MCF 10A (cell line): ENCODE results near the gene AGBL3. TPM values are rescaled to one million over a fixed set of nuclear protein-coding genes. Genes with fewer than 3 reads are reported as not detected.

Experiments used
- BruUV-seq: library from RNA; stranded (reverse); fragments of 400-500 nt; replicated peaks from 2 replicates; lab custom pipeline; 2021; lab: Mats Ljungman, UMichigan
- CTCF ChIA-PET: fragments of 300-600 bp; sonication (Branson Sonifier 250); formaldehyde crosslinking; extraction: SDS; loops from one replicate; lab custom pipeline; 2021; ENCODE audit warnings: antibody characterized with exemption, inconsistent platforms; lab: Yijun Ruan, JAX
- POLR2A ChIA-PET: fragments of 300-600, 350-650 bp; sonication (Branson Sonifier 250); formaldehyde crosslinking; extraction: SDS; loops from one replicate; lab custom pipeline; 2020; ENCODE audit warnings: antibody characterized with exemption, inconsistent platforms; lab: Yijun Ruan, JAX
- DNase-seq: peaks from one replicate; pipeline ENCODE4 v3.0.0-alpha.2; 2018; ENCODE audit not compliant: unreplicated experiment
- H3K27ac Mint-ChIP-seq: one replicate; pipeline ENCODE4 v1.8.0; 2022; ENCODE audit warnings: mild to moderate bottlenecking, low read depth, mixed read lengths; ENCODE audit not compliant: unreplicated experiment
- H3K27me3 Mint-ChIP-seq: one replicate; pipeline ENCODE4 v1.8.0; 2022; ENCODE audit warnings: mixed read lengths; ENCODE audit not compliant: insufficient read depth, unreplicated experiment
- H3K36me3 Mint-ChIP-seq: one replicate; pipeline ENCODE4 v1.8.0; 2022; ENCODE audit warnings: mild to moderate bottlenecking, moderate library complexity, mixed read lengths; ENCODE audit not compliant: insufficient read depth, unreplicated experiment
- H3K4me1 Mint-ChIP-seq: one replicate; pipeline ENCODE4 v1.8.0; 2022; ENCODE audit warnings: mixed read lengths; ENCODE audit not compliant: insufficient read depth, unreplicated experiment
- H3K4me3 Mint-ChIP-seq: one replicate; pipeline ENCODE4 v1.8.0; 2022; ENCODE audit warnings: mild to moderate bottlenecking, moderate library complexity, mixed read lengths; ENCODE audit not compliant: unreplicated experiment
- H3K9me3 Mint-ChIP-seq: one replicate; pipeline ENCODE4 v1.8.0; 2022; ENCODE audit warnings: mixed read lengths; ENCODE audit not compliant: unreplicated experiment
- CTCF ChIP-seq: fragments of 200-600 bp; IDR thresholded peaks from one replicate; pipeline ENCODE4 v1.8.0; 2022; ENCODE audit warnings: antibody characterized with exemption, mild to moderate bottlenecking; ENCODE audit not compliant: unreplicated experiment
- intact Hi-C: fragments of 100-400 bp; cut with micrococcal nuclease; formaldehyde crosslinking; loops from 2 replicates; pipeline ENCODE4 v1.14.1; 2022
- total RNA-seq: library from RNA; stranded (reverse); gene quantifications from 2 replicates; pipeline ENCODE4 v1.2.3, GENCODE V29; 2022

The AGBL3 gene
- total RNA-seq, 1 experiment from 2014 or later = 1.8 TPM

- peaks cover 37% of the 10 kb centered on the region for H3K27me3 Mint-ChIP-seq
- DNase-seq = no peak
- H3K9me3 Mint-ChIP-seq = no peaks in the 10 kb centered on the region
- no peaks in the 10 kb centered on the region for H3K36me3 Mint-ChIP-seq
- POLR2A ChIA-PET = no interaction called here
- BruUV-seq = no TSS peak
- CTCF ChIA-PET = interaction anchor here (0.5 to 0.7 kb wide), 3 partner anchors 93 to 421 kb away, joined by 3 read pairs; partner anchors contain the start of gene AGBL3
- H3K27ac Mint-ChIP-seq = no peak overlapping the region
- intact Hi-C loops = no loop called here
- no peaks in the 10 kb centered on the region for H3K4me1 Mint-ChIP-seq
- H3K4me3 Mint-ChIP-seq = no peak overlapping the region
- TF ChIP-seq CTCF = no peak
Observed at GRCh38 chr7:135079068-135079467, 92.8 kb downstream of the AGBL3 start.

GRCh38 chr7:135083005-135083404 lies 96.7 kb downstream of the AGBL3 start:
- ChIA-PET CTCF (no interaction called here), POLR2A (interaction anchor here (0.6 kb wide), 1 partner anchor 216 kb away, joined by 3 read pairs; no protein-coding TSS in a partner anchor)
- Mint-ChIP-seq H3K36me3 (no peaks in the 10 kb centered on the region), H3K9me3 (peaks cover 2% of the 10 kb centered on the region), H3K27ac (no peak overlapping the region), H3K4me1 (no peaks in the 10 kb centered on the region), H3K27me3 (peaks cover 25% of the 10 kb centered on the region), H3K4me3 (no peak overlapping the region)
- no TSS peak for BruUV-seq
- DNase-seq = no peak
- intact Hi-C loops = no loop called here
- TF ChIP-seq CTCF = no peak

DNA sequence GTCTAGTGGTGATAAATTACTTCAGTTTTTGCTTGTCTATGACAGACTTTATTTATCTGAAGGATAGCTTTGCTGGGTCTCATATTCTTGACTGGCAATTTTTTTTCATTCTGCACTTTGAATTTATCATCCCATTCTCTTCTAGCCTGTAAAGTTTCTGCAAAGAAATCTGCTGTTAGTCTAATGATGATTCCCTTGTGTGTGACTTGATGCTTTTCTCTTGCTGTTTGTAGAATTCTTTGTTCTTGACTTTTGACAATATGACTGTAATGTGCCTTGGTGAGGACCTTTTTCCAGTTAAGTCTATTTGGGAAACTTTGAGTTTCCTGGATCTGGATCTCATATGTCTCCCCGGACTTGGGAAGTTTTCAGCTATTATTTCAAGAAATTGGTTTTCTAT lies 102.3 kb downstream of the AGBL3 start:
- no peaks in the 10 kb centered on the region for H3K4me1 Mint-ChIP-seq
- POLR2A ChIA-PET = no interaction called here
- peaks cover 38% of the 10 kb centered on the region for H3K27me3 Mint-ChIP-seq
- H3K4me3 Mint-ChIP-seq = no peak overlapping the region
- DNase-seq = no peak
- H3K9me3 Mint-ChIP-seq = peaks cover 14% of the 10 kb centered on the region
- no peaks in the 10 kb centered on the region for H3K36me3 Mint-ChIP-seq
- intact Hi-C loops = no loop called here
- CTCF ChIA-PET = no interaction called here
- no TSS peak for BruUV-seq
- H3K27ac Mint-ChIP-seq = no peak overlapping the region
- no peak for TF ChIP-seq CTCF

- BruUV-seq = no TSS peak
- Mint-ChIP-seq H3K27ac (no peak overlapping the region), H3K4me1 (no peaks in the 10 kb centered on the region), H3K4me3 (no peak overlapping the region), H3K27me3 (peaks cover 17% of the 10 kb centered on the region), H3K36me3 (no peaks in the 10 kb centered on the region), H3K9me3 (peaks cover 14% of the 10 kb centered on the region)
- intact Hi-C loops = no loop called here
- no peak for TF ChIP-seq CTCF
- ChIA-PET CTCF (no interaction called here), POLR2A (no interaction called here)
- DNase-seq = no peak
Observed at GRCh38 chr7:135091717-135092116, 105.4 kb downstream of the AGBL3 start.
